ENCODE data around the gene NCKAP5.

The NCKAP5 gene

DNA sequence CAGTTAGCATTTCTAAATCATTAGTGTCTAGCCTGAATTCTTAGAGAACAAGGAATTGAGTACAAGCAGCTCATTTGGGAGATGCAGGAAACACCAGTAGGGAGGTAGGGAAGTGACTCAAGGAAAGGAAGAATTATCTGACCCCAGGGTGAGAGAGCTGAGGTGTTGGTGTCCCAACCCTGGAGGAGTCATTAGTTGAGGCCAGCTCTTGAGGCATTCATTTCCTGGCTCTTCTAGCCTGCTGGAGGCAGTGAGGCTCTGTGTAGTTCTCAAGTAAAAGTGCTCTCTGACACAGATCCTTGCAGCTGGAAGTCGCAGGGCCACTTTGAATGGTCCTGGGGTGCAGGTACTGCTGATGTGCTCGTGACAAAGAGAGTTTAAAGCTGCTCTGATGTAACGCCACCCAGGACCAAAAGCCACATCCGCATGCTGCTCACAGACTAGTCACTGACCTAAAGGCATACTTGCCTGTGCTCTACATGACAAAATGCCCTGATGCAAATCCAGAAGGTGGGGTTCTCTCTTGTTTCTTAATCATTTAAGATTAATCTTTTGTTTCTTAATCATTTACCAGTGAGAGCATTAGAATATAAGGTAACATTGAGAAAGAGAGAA is 598.8 kb downstream of the NCKAP5 start:
- TF ChIP-seq Cebpa-rat (IDR thresholded peaks at IDR 0.05), result no peak
- no peak overlapping the region for H3K27ac ChIP-seq
- no peaks in the 10 kb centered on the region for H3K36me3 ChIP-seq
- H3K9ac ChIP-seq, result no peak overlapping the region
- H4K20me1 ChIP-seq, result no peaks in the 10 kb centered on the region
- no peak overlapping the region for H3K4me3 ChIP-seq
- no peak overlapping the region for H3K4me2 ChIP-seq
- H3K4me1 ChIP-seq, result peaks cover 0 to 23% (median 0%) of the 10 kb centered on the region in 10 experiments; a peak in 5 of 20 replicates
- no peaks in the 10 kb centered on the region; a peak in 1 of 22 replicates for H3K9me3 ChIP-seq (replicated peaks in 1 of 11)
- no peaks in the 10 kb centered on the region for H3K27me3 ChIP-seq

GRCh38 chr2:132965460-132965859 is 602.8 kb downstream of the NCKAP5 start:
- TF ChIP-seq Cebpa-rat (IDR thresholded peaks at IDR 0.05), result no peak

DNA sequence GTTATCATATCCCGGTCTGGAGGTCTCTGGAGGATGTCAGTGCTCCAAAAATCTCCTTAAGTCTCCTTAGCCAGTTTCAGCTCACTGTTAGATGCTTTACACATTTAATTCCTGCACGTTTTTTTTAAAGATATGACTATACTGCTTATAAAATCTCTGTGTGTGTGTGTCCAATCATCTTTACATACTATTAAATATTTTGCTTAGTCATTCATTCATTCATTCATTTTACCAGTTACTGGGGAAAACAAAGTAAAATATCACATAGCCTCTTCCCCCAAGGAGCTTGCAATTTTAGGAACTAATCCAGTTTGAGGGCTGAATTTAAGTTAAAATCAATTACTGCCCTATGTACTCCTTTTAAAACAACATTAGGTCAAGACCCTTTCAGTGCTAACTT is 605.1 kb downstream of the NCKAP5 start:
- H3K9ac ChIP-seq, result no peak overlapping the region
- no peaks in the 10 kb centered on the region for H3K27me3 ChIP-seq
- no peak overlapping the region for H3K27ac ChIP-seq
- H3K4me2 ChIP-seq, result no peak overlapping the region
- H3K4me3 ChIP-seq, result no peak overlapping the region
- TF ChIP-seq Cebpa-rat (IDR thresholded peaks at IDR 0.05), result no peak
- no peaks in the 10 kb centered on the region for H3K36me3 ChIP-seq
- no peaks in the 10 kb centered on the region for H4K20me1 ChIP-seq
- peaks cover 0 to 9% (median 0%) of the 10 kb centered on the region in 10 experiments; a peak in 5 of 20 replicates for H3K4me1 ChIP-seq
- H3K9me3 ChIP-seq (replicated peaks in 1 of 11), result no peaks in the 10 kb centered on the region; a peak in 1 of 22 replicates

More at GRCh38 chr2:132965460-132965859, 602.8 kb downstream of the NCKAP5 start:
- H3K27me3 ChIP-seq, result no peaks in the 10 kb centered on the region
- H3K4me1 ChIP-seq, result peaks cover 0 to 16% (median 0%) of the 10 kb centered on the region in 10 experiments; a peak in 5 of 20 replicates
- H3K4me2 ChIP-seq, result no peak overlapping the region
- H3K9me3 ChIP-seq (replicated peaks in 1 of 11), result no peaks in the 10 kb centered on the region; a peak in 1 of 22 replicates
- H3K4me3 ChIP-seq, result no peak overlapping the region
- H3K27ac ChIP-seq, result no peak overlapping the region
- H3K36me3 ChIP-seq, result no peaks in the 10 kb centered on the region
- H3K9ac ChIP-seq, result no peak overlapping the region
- no peaks in the 10 kb centered on the region for H4K20me1 ChIP-seq

- peaks cover 0 to 4% (median 0%) of the 10 kb centered on the region in 10 experiments; a peak in 3 of 20 replicates for H3K4me1 ChIP-seq
- no peaks in the 10 kb centered on the region for H3K27me3 ChIP-seq
- no peak overlapping the region for H3K9ac ChIP-seq
- H3K9me3 ChIP-seq (replicated peaks in 1 of 11), result no peaks in the 10 kb centered on the region
- no peak for TF ChIP-seq Cebpa-rat (IDR thresholded peaks at IDR 0.05)
- no peak overlapping the region for H3K4me2 ChIP-seq
- no peaks in the 10 kb centered on the region for H3K36me3 ChIP-seq
- H3K27ac ChIP-seq, result no peak overlapping the region
- no peak overlapping the region for H3K4me3 ChIP-seq
- H4K20me1 ChIP-seq, result no peaks in the 10 kb centered on the region
These were observed 609.4 kb downstream of the NCKAP5 start for GRCh38 chr2:132958887-132959286.

DNA sequence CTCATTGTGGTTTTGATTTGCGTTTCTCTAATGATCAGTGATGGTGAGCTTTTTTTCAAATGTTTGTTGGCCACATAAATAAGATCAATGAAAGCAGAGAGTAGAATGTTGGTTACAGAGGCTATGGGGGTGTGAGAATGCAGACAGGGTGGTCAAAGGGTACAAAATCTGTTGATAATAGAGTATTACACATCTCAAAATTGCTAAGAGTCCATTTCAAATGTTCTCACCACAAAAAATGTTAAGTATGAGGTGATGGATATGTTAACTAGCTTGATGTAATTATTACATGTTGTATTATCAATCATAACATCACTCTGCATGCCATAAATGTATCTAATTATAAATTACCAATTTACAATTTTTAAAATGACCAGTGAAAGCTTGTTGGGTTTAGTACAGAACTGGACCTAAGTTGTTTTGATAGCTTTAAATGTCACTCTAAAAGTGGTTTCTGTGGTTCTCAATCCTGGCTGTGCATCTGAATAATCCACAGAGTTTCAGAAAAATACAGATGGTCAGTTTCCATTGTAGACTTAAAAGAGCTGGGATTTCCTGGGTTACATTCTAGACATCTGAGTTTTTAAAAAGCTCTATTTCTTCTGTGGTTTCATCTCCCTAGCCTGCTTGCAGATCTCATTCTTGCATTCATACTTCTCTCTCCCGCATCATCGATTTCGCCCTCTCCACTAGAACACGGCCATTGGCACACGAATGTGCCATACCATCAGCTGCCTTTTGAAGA is 612.2 kb downstream of the NCKAP5 start:
- Histone ChIP-seq H3K4me1 (peaks cover 0 to 10% (median 0%) of the 10 kb centered on the region in 10 experiments; a peak in 5 of 20 replicates), H3K36me3 (no peaks in the 10 kb centered on the region), H3K4me3 (no peak overlapping the region), H4K20me1 (no peaks in the 10 kb centered on the region), H3K4me2 (no peak overlapping the region), H3K9ac (no peak overlapping the region), H3K9me3 (replicated peaks in 1 of 11) (no peaks in the 10 kb centered on the region), H3K27ac (no peak overlapping the region), H3K27me3 (no peaks in the 10 kb centered on the region)
- no peak for TF ChIP-seq Cebpa-rat (IDR thresholded peaks at IDR 0.05)

GRCh38 chr2:132953771-132954170 is 614.5 kb downstream of the NCKAP5 start:
- Histone ChIP-seq H3K4me2 (peak overlapping the region in 2 of 11 experiments; percentile 17 to 38; a peak in 3 of 22 replicates), H3K36me3 (no peaks in the 10 kb centered on the region), H3K9me3 (replicated peaks in 1 of 11) (no peaks in the 10 kb centered on the region), H4K20me1 (no peaks in the 10 kb centered on the region), H3K9ac (no peak overlapping the region), H3K4me3 (no peak overlapping the region), H3K27ac (no peak overlapping the region), H3K4me1 (peaks cover 0 to 10% (median 2%) of the 10 kb centered on the region in 10 experiments; a peak in 6 of 20 replicates), H3K27me3 (no peaks in the 10 kb centered on the region)
- TF ChIP-seq Cebpa-rat (IDR thresholded peaks at IDR 0.05), result no peak

DNA sequence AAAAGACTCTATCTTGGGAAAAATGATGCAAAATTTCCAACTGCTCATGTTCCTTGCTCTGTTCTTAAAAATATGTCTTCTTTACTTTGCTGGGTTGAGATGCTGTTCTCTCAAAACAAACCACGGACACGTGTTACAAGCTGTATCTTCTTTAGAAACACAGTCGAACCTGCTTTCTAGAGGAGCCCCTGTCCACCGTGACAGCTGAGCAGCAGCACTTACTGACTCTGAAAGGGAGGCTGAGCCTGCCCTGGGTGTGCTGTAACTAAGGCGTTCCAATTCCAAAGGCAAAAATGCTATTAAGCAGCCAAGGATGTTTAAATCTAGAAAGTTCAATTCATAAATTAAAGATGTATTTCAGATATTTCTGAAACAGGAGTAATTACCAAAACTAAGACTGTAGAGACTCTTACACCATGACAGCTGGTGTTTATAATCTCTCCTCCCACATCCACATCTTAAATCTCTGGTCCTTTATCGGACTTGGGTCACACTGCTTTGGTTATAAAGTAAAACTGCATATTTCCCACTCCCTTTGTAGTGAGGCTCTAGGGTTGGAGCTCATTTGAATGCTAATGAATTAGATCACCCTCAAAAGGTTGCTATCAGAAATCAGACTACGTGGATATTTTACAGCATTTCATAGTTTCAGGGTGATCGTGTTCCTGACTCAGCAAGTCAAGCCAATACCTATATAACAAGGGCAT is 617.1 kb downstream of the NCKAP5 start:
- Histone ChIP-seq H3K4me2 (0 out of 22 replicates have a peak overlapping the region, but pooled peaks of 1 of the 11 experiments have one; percentile 19), H3K4me1 (peaks cover 0 to 10% (median 2%) of the 10 kb centered on the region in 10 experiments; a peak in 6 of 20 replicates), H3K4me3 (no peak overlapping the region), H3K9ac (no peak overlapping the region), H3K36me3 (no peaks in the 10 kb centered on the region), H3K9me3 (replicated peaks in 1 of 11) (no peaks in the 10 kb centered on the region), H3K27me3 (no peaks in the 10 kb centered on the region), H4K20me1 (no peaks in the 10 kb centered on the region), H3K27ac (no peak overlapping the region)
- no peak for TF ChIP-seq Cebpa-rat (IDR thresholded peaks at IDR 0.05)

- Histone ChIP-seq H4K20me1 (no peaks in the 10 kb centered on the region), H3K36me3 (no peaks in the 10 kb centered on the region), H3K4me2 (no peak overlapping the region), H3K9ac (no peak overlapping the region), H3K9me3 (replicated peaks in 1 of 11) (no peaks in the 10 kb centered on the region), H3K4me3 (no peak overlapping the region), H3K4me1 (peaks cover 0 to 8% (median 2%) of the 10 kb centered on the region in 10 experiments; a peak in 6 of 20 replicates), H3K27ac (no peak overlapping the region), H3K27me3 (no peaks in the 10 kb centered on the region)
- TF ChIP-seq Cebpa-rat (IDR thresholded peaks at IDR 0.05), result no peak
These were observed 619.2 kb downstream of the NCKAP5 start for GRCh38 chr2:132949108-132949507.

DNA sequence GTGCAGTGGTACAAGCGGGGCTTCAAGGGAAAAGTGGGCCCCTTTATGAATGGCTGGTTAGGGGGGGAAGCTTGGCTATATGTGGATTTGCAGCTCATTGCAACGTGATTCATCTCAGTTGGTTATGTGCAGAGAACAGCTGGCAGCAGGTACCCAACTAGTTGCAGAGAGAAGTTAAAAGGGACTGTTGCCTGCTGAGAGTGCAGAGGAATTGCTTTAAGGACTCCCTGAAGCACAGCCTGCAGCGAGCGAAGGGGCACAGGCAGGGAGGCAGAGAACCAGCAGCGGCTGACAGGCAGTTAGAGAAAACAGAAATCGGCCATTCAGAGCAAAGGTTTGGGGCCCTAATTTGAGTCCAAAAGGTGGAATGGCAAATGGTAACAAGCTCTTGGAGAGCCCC is 620.1 kb downstream of the NCKAP5 start:
- Histone ChIP-seq H3K4me2 (0 out of 22 replicates have a peak overlapping the region, but pooled peaks of 1 of the 11 experiments have one; percentile 8), H4K20me1 (no peaks in the 10 kb centered on the region), H3K27me3 (no peaks in the 10 kb centered on the region), H3K9me3 (replicated peaks in 1 of 11) (no peaks in the 10 kb centered on the region), H3K36me3 (no peaks in the 10 kb centered on the region), H3K4me1 (peaks cover 0 to 15% (median 5%) of the 10 kb centered on the region in 10 experiments; a peak in 7 of 20 replicates), H3K9ac (no peak overlapping the region), H3K4me3 (no peak overlapping the region), H3K27ac (no peak overlapping the region)
- TF ChIP-seq Cebpa-rat (IDR thresholded peaks at IDR 0.05), result no peak

Data from BLaER1 treated with 17β-estradiol and CSF1 and Interleukin-3, amounts not matched to agents 10 nM and 100 nM (cell line).